Omental fat pad (tissue), 4 donors: ENCODE data around the gene CNOT4. TPM values are rescaled to one million over a fixed set of nuclear protein-coding genes. Genes with fewer than 3 reads are reported as not detected.

Experiments used
- ATAC-seq: fragments of 150-250 bp; one replicate; pipeline ENCODE4 v1.9.1; 2016; ENCODE audit warnings: mild to moderate bottlenecking, moderate library complexity; ENCODE audit not compliant: low FRiP score
- DNase-seq: peaks from one replicate; pipeline ENCODE4 v3.0.0-alpha.2; 2019; ENCODE audit warnings: low spot score
- total RNA-seq, 4 donors: library from RNA; depleted of rRNA; stranded (reverse); fragments of >200 nt; gene quantifications; one replicate each; pipeline ENCODE4 v1.1.0, GENCODE V29; 2016
- TF ChIP-seq, protein P1 (sequence below), 3 donors: fragments of 450-650 bp; IDR thresholded peaks; one replicate each; pipeline ENCODE4 v1.5.1; 2016 to 2017; ENCODE audit warnings: antibody characterized with exemption in 3 of 3, mild to moderate bottlenecking in 3 of 3, moderate library complexity in 2 of 3

CNOT4 gene
- total RNA-seq, 4 donors from 2014 or later: 19.8 to 21.8 (median 20.2) TPM

DNA sequence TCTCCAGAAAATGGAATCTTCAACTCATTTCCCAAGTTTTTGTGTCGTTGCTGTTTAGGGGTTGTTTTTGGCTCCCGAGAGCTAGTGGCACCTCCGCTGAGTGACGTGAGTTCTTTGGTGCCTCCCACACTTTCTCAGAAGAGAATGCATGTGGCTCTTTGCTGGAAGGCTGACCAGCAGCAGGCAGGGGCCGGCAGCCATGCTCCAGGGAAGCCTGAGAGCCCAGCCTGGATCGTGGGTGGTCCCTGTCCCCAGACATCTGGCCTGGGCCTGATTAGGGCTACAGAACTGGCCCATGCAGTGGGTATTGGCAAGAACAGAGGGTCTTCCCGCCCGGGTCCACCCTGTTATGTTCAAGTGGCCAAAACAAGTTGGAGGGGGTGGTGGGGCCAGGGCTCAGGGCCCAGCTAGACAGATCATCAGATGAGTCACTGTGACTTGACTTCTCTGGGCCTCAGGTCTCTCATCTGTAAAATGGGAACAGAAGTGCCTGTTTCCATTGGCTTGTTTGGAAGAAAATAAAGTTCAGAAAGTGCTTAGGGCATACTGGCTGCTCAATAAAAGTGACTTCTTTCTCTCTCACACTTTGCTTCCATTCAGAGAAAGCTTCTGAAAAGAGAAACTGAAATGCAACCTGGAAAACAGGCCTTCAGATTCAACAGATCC is 193.1 kb downstream of the CNOT4 start:
- no peak for DNase-seq

DNA sequence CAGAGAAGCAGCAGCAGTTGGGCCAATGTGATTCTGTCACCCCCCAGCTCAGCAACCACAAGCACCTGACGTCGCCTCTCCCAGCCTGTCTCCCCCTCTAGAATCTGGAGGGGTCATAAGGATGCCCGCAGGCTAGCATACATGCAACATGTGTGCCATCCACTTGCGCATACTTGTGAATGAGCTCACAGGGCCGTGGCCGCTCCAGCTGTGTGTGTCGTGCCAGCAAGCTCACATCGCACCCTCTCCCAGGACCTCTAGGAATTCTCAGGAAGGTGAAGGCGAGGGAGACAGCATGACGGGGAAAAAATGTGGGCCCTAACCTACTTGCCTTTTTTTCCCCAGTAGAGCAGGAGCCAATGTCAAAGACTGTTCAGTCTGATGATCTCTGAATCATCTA is 195.9 kb downstream of the CNOT4 start:
- DNase-seq: no peak
- TF ChIP-seq, protein P1, sequence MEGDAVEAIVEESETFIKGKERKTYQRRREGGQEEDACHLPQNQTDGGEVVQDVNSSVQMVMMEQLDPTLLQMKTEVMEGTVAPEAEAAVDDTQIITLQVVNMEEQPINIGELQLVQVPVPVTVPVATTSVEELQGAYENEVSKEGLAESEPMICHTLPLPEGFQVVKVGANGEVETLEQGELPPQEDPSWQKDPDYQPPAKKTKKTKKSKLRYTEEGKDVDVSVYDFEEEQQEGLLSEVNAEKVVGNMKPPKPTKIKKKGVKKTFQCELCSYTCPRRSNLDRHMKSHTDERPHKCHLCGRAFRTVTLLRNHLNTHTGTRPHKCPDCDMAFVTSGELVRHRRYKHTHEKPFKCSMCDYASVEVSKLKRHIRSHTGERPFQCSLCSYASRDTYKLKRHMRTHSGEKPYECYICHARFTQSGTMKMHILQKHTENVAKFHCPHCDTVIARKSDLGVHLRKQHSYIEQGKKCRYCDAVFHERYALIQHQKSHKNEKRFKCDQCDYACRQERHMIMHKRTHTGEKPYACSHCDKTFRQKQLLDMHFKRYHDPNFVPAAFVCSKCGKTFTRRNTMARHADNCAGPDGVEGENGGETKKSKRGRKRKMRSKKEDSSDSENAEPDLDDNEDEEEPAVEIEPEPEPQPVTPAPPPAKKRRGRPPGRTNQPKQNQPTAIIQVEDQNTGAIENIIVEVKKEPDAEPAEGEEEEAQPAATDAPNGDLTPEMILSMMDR (IDR thresholded peaks at IDR 0.05): no peak
- no peak for ATAC-seq

More for the DNA sequence above, 193.1 kb downstream of the CNOT4 start:
- TF ChIP-seq, protein P1 (IDR thresholded peaks at IDR 0.05): no peak
- no peak for ATAC-seq

Other genes starting within 250 kb of the CNOT4 start
- 10 to 100 TPM; 26.7 to 37.5 (median 30.7) TPM for gene NUP205, start 47.8 kb upstream of the CNOT4 start, total RNA-seq
- 10 to 100 TPM in 3 of 4 donors, 1 to 10 TPM in 1; 9.4 to 26.8 (median 14.3) TPM for gene STMP1, start 152.4 kb upstream of the CNOT4 start, total RNA-seq
- gene SLC13A4, start 218.1 kb upstream of the CNOT4 start, total RNA-seq: 1 to 10 TPM in 1 of 4 donors, under 1 TPM in 2, not detected in 1; 0.09 to 1.4 (median 0.79) TPM
- gene FAM180A, start 238.7 kb upstream of the CNOT4 start, total RNA-seq: 10 to 100 TPM in 2 of 4 donors, 1 to 10 TPM in 2; 1.9 to 30.5 (median 9.8) TPM